Measurements from ENCODE around the gene HSPB9. TPM values are rescaled to one million over a fixed set of nuclear protein-coding genes. Genes with fewer than 3 reads are reported as not detected.

Gene HSPB9
- total RNA-seq, 1 experiment from 2014 or later, result not detected

GRCh38 chr17:42087042-42087701, 35.4 kb upstream of the HSPB9 start:
- no peaks in the 10 kb centered on the region for H3K9me3 ChIP-seq (ENCODE audit: control insufficient read depth in 1 of 2, insufficient read depth in 1 of 2, low read depth in 1 of 2, low read length in 2 of 2)
- POLR2A ChIA-PET, result no interaction called here
- no peaks in the 10 kb centered on the region for H3K79me2 ChIP-seq (ENCODE audit: insufficient read depth, low read length)
- intact Hi-C loops (cut with micrococcal nuclease), result no loop called here
- H3K9me2 ChIP-seq (ENCODE audit: insufficient read depth), result no peaks in the 10 kb centered on the region
- no peak overlapping the region for H3K9ac ChIP-seq (ENCODE audit: low read length)
- no peaks in the 10 kb centered on the region for H4K20me1 ChIP-seq (ENCODE audit: insufficient read depth)
- BruUV-seq (replicated peaks), result no TSS peak
- no peak for TF ChIP-seq CTCF (IDR thresholded peaks at IDR 0.05 in 2 of 3, conservative IDR thresholded peaks at IDR 0.05 in 1 of 3; ENCODE audit: borderline replicate concordance in 1 of 3, insufficient read depth in 1 of 3, low read depth in 2 of 3, low read length in 2 of 3)
- TF ChIP-seq, protein P1, sequence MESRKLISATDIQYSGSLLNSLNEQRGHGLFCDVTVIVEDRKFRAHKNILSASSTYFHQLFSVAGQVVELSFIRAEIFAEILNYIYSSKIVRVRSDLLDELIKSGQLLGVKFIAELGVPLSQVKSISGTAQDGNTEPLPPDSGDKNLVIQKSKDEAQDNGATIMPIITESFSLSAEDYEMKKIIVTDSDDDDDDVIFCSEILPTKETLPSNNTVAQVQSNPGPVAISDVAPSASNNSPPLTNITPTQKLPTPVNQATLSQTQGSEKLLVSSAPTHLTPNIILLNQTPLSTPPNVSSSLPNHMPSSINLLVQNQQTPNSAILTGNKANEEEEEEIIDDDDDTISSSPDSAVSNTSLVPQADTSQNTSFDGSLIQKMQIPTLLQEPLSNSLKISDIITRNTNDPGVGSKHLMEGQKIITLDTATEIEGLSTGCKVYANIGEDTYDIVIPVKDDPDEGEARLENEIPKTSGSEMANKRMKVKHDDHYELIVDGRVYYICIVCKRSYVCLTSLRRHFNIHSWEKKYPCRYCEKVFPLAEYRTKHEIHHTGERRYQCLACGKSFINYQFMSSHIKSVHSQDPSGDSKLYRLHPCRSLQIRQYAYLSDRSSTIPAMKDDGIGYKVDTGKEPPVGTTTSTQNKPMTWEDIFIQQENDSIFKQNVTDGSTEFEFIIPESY (IDR thresholded peaks at IDR 0.05; ENCODE audit: extremely low read depth, insufficient replicate concordance, low read length), result no peak
- TF ChIP-seq ATF3 (IDR thresholded peaks at IDR 0.05), result no peak
- TF ChIP-seq RAD21 (IDR thresholded peaks at IDR 0.05; ENCODE audit: low read depth), result no peak
- TF ChIP-seq EGR1 (IDR thresholded peaks at IDR 0.05; ENCODE audit: low read depth), result no peak
- no peak for TF ChIP-seq SRF (IDR thresholded peaks at IDR 0.05; ENCODE audit: low read depth)
- TF ChIP-seq ZFX (IDR thresholded peaks at IDR 0.05), result no peak
- no peak for TF ChIP-seq ELF1 (IDR thresholded peaks at IDR 0.05; ENCODE audit: borderline replicate concordance, low read depth)
- peak overlapping the region; percentile 19 for H2AFZ ChIP-seq (ENCODE audit: low read depth, low read length, poor library complexity, severe bottlenecking)
- RAD21 ChIA-PET (ENCODE audit: low non-redundant PET in 1 of 2, low total read pairs in 2 of 2, uncharacterized antibody in 2 of 2, unreplicated experiment in 2 of 2), result no interaction called here
- H3K4me2 ChIP-seq (ENCODE audit: low read length), result no peak overlapping the region
- DNase-seq (ENCODE audit: low read depth, low spot score), result no peak
- ATAC-seq, result no peak
- H3K4me1 ChIP-seq (ENCODE audit: control insufficient read depth in 1 of 2, insufficient read depth in 2 of 2, low read length in 2 of 2), result peaks cover 15 to 30% of the 10 kb centered on the region in 2 experiments; a peak in 3 of 4 replicates
- H3K27me3 ChIP-seq (ENCODE audit: insufficient read depth, low read length), result no peaks in the 10 kb centered on the region
- no peak overlapping the region for H3K4me3 ChIP-seq (replicated peaks in 1 of 2; ENCODE audit: low read depth in 1 of 2, low read length in 2 of 2)
- H3K27ac ChIP-seq (ENCODE audit: low read depth, low read length), result no peak overlapping the region
- H3K36me3 ChIP-seq (ENCODE audit: control insufficient read depth in 1 of 2, insufficient read depth in 2 of 2, low read length in 2 of 2), result no peaks in the 10 kb centered on the region
- CTCF ChIA-PET, result interaction anchor here (0.8 kb wide), 1 partner anchor 13 kb away, joined by 3 read pairs; no protein-coding TSS in a partner anchor
